Adrenal gland (tissue), 5 donors: Measurements from ENCODE around the gene ARMH3.

ENCODE experiments used
- POLR2A ChIP-seq, 2 donors: fragments of 450-650 bp; IDR thresholded peaks; one replicate each; pipeline ENCODE4 v1.6.1; 2017; ENCODE audit warnings: antibody characterized with exemption in 2 of 2, mild to moderate bottlenecking in 2 of 2, moderate library complexity in 1 of 2
- TF ChIP-seq, protein P1 (sequence below), 6 experiments: fragments of 450-650 bp in 4 of 6; fragments of 200-600 bp in 2 of 6; sonication (generic) in 1 of 6; IDR thresholded peaks; 1 replicate in 5 of 6; 2 replicates in 1 of 6; pipeline versions ENCODE4 v1.5.1 to v1.8.0; 2016 to 2021; ENCODE audit warnings: antibody characterized with exemption in 6 of 6, mild to moderate bottlenecking in 2 of 6, moderate library complexity in 1 of 6
- donor health status: DM: no; HTN: no; CAD: no.

- TF ChIP-seq, protein P1, sequence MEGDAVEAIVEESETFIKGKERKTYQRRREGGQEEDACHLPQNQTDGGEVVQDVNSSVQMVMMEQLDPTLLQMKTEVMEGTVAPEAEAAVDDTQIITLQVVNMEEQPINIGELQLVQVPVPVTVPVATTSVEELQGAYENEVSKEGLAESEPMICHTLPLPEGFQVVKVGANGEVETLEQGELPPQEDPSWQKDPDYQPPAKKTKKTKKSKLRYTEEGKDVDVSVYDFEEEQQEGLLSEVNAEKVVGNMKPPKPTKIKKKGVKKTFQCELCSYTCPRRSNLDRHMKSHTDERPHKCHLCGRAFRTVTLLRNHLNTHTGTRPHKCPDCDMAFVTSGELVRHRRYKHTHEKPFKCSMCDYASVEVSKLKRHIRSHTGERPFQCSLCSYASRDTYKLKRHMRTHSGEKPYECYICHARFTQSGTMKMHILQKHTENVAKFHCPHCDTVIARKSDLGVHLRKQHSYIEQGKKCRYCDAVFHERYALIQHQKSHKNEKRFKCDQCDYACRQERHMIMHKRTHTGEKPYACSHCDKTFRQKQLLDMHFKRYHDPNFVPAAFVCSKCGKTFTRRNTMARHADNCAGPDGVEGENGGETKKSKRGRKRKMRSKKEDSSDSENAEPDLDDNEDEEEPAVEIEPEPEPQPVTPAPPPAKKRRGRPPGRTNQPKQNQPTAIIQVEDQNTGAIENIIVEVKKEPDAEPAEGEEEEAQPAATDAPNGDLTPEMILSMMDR (IDR thresholded peaks at IDR 0.05) = no peak
- peak in 1 of 2 donors; percentile 58 for TF ChIP-seq POLR2A (IDR thresholded peaks at IDR 0.05)
Measured at GRCh38 chr10:101830322-101831168, 225.4 kb downstream of the ARMH3 start.
